HT1080 (cell line): ENCODE data around the gene HSD3B7. TPM values are rescaled to one million over a fixed set of nuclear protein-coding genes. Genes with fewer than 3 reads are reported as not detected.

Experiments
- DNase-seq: peaks from one replicate; pipeline ENCODE4 v3.0.0-alpha.2; 2015; ENCODE audit warnings: low read depth
- total RNA-seq: library from RNA; depleted of rRNA; stranded (reverse); fragments of >200 nt; shearing (Covaris generic); gene quantifications from 2 replicates; pipeline ENCODE4 v1.2.3, GENCODE V29; 2014

The HSD3B7 gene
- total RNA-seq, 1 experiment from 2014 or later: 7.3 TPM

- DNase-seq: no peak
Measured at GRCh38 chr16:30982548-30983288, 2.3 kb upstream of the HSD3B7 start.

- DNase-seq: no peak
Measured at GRCh38 chr16:30983289-30983889, 1.6 kb upstream of the HSD3B7 start.

- DNase-seq: no peak
Measured at GRCh38 chr16:30983898-30984610, 953 bp upstream of the HSD3B7 start.

GRCh38 chr16:30985401-30986128, 558 bp downstream of the HSD3B7 start:
- DNase-seq: peak; percentile 27

GRCh38 chr16:30986129-30986991, 1.4 kb downstream of the HSD3B7 start:
- no peak for DNase-seq

- no peak for DNase-seq
Measured at GRCh38 chr16:30987581-30988190, 2.7 kb downstream of the HSD3B7 start.

- no peak for DNase-seq
Measured at GRCh38 chr16:30989469-30990047, 4.6 kb downstream of the HSD3B7 start.

GRCh38 chr16:30990105-30990504, 5.1 kb downstream of the HSD3B7 start:
- no peak for DNase-seq

GRCh38 chr16:30991052-30991451, 6.0 kb downstream of the HSD3B7 start:
- DNase-seq: no peak

GRCh38 chr16:30992276-30992780, 7.3 kb downstream of the HSD3B7 start:
- DNase-seq: no peak

GRCh38 chr16:30992931-30993816, 8.2 kb downstream of the HSD3B7 start:
- no peak for DNase-seq

- DNase-seq: no peak
Measured at GRCh38 chr16:30995927-30996323, 10.9 kb downstream of the HSD3B7 start.

GRCh38 chr16:30996324-30996984, 11.4 kb downstream of the HSD3B7 start:
- DNase-seq: no peak

GRCh38 chr16:30996985-30997724, 12.1 kb downstream of the HSD3B7 start:
- peak; percentile 63 for DNase-seq

GRCh38 chr16:30997725-30998711, 13.0 kb downstream of the HSD3B7 start:
- peak; percentile 90 for DNase-seq
